GM23338 (cell line): Measurements from ENCODE around the gene APP.

Experiments
- EZH2 ChIP-seq: fragments of 200-600 bp; sonication (generic); IDR thresholded peaks from one replicate; pipeline ENCODE4 v1.8.0; 2017; ENCODE audit warnings: antibody characterized with exemption, mild to moderate bottlenecking, low read depth; ENCODE audit not compliant: unreplicated experiment
- POLR2AphosphoS5 ChIP-seq: IDR thresholded peaks from 2 replicates; pipeline ENCODE4 v1.6.1; 2016; ENCODE audit warnings: antibody characterized with exemption, low read depth
- STAT1 ChIP-seq: IDR thresholded peaks from one replicate; pipeline ENCODE4 v1.6.1; 2016; ENCODE audit warnings: antibody characterized with exemption; ENCODE audit not compliant: unreplicated experiment
- TF ChIP-seq, protein P1 (sequence below): IDR thresholded peaks from one replicate; pipeline ENCODE4 v1.6.1; 2018; ENCODE audit warnings: antibody characterized with exemption; ENCODE audit not compliant: unreplicated experiment
- TF ChIP-seq, protein P2 (sequence below), 2 experiments: fragments of 200-600 bp in 1 of 2; sonication (generic) in 1 of 2; conservative IDR thresholded peaks; 2 replicates each; pipeline versions ENCODE4 v1.5.1 to v1.6.1; 2016 to 2017; ENCODE audit warnings: antibody characterized with exemption in 2 of 2, low read depth in 2 of 2, mild to moderate bottlenecking in 2 of 2, moderate library complexity in 1 of 2

DNA sequence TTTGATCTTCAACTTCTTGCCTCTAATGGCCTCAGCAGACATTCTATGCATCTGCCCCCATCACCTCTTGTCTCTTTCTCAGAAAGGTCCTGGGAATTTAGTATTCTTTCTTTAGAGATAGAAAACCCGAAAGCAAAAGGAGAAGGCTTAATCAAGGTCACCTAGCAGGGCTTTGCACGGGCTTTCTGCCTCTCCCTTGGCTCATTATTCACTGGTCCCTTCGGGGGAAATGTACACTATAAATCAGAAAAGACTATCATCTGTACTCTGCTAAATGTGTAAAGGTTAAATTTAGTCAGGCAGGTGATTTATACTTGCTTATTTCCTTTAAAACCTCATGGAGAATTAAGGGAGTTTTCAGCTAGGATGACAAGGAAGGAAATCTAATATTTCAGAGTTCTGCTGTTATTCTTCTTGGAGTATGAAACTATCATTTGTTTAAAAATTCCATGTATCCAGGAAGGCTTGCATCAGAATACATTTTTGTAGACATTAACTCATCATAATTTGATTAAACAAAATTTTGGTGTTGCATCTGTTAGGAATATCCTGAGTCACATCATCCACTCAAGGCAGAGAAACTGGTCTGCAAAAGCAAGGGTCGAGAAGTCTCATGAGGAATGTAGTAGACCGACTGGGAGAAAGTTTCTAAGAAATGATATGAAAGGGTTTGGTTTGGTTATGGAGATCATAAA, 311.2 kb downstream of the APP start:
- TF ChIP-seq, protein P1, sequence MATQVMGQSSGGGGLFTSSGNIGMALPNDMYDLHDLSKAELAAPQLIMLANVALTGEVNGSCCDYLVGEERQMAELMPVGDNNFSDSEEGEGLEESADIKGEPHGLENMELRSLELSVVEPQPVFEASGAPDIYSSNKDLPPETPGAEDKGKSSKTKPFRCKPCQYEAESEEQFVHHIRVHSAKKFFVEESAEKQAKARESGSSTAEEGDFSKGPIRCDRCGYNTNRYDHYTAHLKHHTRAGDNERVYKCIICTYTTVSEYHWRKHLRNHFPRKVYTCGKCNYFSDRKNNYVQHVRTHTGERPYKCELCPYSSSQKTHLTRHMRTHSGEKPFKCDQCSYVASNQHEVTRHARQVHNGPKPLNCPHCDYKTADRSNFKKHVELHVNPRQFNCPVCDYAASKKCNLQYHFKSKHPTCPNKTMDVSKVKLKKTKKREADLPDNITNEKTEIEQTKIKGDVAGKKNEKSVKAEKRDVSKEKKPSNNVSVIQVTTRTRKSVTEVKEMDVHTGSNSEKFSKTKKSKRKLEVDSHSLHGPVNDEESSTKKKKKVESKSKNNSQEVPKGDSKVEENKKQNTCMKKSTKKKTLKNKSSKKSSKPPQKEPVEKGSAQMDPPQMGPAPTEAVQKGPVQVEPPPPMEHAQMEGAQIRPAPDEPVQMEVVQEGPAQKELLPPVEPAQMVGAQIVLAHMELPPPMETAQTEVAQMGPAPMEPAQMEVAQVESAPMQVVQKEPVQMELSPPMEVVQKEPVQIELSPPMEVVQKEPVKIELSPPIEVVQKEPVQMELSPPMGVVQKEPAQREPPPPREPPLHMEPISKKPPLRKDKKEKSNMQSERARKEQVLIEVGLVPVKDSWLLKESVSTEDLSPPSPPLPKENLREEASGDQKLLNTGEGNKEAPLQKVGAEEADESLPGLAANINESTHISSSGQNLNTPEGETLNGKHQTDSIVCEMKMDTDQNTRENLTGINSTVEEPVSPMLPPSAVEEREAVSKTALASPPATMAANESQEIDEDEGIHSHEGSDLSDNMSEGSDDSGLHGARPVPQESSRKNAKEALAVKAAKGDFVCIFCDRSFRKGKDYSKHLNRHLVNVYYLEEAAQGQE: no peak
- TF ChIP-seq, protein P2, sequence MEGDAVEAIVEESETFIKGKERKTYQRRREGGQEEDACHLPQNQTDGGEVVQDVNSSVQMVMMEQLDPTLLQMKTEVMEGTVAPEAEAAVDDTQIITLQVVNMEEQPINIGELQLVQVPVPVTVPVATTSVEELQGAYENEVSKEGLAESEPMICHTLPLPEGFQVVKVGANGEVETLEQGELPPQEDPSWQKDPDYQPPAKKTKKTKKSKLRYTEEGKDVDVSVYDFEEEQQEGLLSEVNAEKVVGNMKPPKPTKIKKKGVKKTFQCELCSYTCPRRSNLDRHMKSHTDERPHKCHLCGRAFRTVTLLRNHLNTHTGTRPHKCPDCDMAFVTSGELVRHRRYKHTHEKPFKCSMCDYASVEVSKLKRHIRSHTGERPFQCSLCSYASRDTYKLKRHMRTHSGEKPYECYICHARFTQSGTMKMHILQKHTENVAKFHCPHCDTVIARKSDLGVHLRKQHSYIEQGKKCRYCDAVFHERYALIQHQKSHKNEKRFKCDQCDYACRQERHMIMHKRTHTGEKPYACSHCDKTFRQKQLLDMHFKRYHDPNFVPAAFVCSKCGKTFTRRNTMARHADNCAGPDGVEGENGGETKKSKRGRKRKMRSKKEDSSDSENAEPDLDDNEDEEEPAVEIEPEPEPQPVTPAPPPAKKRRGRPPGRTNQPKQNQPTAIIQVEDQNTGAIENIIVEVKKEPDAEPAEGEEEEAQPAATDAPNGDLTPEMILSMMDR (conservative IDR thresholded peaks at IDR 0.05; ENCODE audit: low read depth in 2 of 2): no peak
- TF ChIP-seq EZH2 (no peak), POLR2AphosphoS5 (no peak), STAT1 (no peak)
